GM13976 (cell line): ENCODE measurements around the gene VIL1.

Experiments used
- DNase-seq: peaks from one replicate; pipeline ENCODE4 v3.0.0; 2012; ENCODE audit warnings: low spot score
- CTCF ChIP-seq: IDR thresholded peaks from 2 replicates; pipeline ENCODE4 v1.5.1; 2012; ENCODE audit warnings: borderline replicate concordance, mild to moderate bottlenecking; ENCODE audit not compliant: insufficient read depth; ENCODE audit errors: extremely low read depth, missing control alignments, control extremely low read depth
- in situ Hi-C: fragments of 300-500 bp; cut with MboI; formaldehyde crosslinking; loops from one replicate; pipeline ENCODE4 v1.12.0; 2022; ENCODE audit warnings: low sequenced_read_pairs, mixed read lengths, inconsistent platforms; ENCODE audit not compliant: unreplicated experiment

VIL1 gene

DNA sequence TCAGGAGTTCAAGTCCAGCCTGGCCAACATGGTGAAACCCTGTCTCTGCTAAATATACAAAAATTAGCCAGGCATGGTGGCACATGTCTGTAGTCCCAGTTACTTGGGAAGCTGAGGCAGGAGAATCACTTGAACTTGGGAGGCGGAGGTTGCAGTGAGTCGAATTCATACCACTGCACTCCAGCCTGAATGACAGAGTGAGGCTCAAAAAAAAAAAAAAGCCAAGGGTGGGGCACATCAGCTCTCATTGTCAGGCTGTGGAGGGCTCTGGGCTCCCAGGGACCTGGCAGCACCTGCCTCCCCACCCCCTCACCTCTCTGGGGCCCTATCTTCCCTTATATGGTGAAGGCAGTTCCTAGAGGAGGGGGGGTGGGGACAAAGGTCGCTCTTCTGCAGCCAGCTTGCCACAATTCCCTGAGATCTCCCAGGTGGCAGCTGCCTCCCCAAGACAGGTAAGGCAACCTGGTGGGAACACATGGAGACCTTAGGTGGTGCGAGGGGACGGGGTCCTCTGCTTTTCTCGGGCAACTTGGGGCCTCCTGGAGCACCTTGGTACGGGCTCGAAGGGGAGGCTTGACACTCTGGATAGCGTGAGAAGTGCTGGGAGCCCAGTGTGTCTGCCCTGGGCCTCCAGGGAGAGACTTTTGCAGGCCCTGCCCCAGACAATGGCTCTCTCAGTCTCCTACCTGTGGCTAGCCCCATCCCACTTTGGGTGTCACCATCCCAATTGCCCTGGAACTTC is at the start of gene VIL1:
VIL1 (plus strand) TSS at position 407 of the 742 bp plus-strand sequence. CDS start 4,656 bp downstream, outside the sequence.
- DNase-seq: no peak
- in situ Hi-C loops: loop anchor here (25.0 kb wide), 2 partner anchors 218 to 418 kb away; partner anchors contain the start of gene PRKAG3
- TF ChIP-seq CTCF: no peak

DNA sequence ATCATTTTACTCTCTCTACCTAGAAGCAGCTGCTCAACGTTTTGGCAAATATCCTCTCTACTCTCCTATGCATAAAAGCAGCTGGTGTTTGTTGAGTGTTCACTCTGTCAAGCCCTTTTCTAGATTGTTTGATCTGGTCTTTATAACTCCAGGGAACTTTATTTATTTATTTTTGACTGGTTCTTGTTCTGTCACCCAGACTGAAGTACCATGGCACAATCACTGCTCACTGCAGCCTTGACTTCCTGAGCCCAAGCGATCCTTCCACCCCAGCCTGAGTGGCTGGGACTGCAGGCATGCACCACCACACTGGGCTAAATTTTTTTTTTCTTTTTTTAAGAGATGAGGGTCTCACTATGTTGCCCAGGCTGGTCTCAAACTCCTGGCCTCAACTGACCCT is 49.6 kb upstream of the VIL1 start:
- in situ Hi-C loops: no loop called here
- TF ChIP-seq CTCF: no peak
- DNase-seq: no peak

GRCh38 chr2:218370410-218371063 is 48.4 kb upstream of the VIL1 start:
- in situ Hi-C loops: no loop called here
- no peak for DNase-seq
- TF ChIP-seq CTCF: no peak

DNA sequence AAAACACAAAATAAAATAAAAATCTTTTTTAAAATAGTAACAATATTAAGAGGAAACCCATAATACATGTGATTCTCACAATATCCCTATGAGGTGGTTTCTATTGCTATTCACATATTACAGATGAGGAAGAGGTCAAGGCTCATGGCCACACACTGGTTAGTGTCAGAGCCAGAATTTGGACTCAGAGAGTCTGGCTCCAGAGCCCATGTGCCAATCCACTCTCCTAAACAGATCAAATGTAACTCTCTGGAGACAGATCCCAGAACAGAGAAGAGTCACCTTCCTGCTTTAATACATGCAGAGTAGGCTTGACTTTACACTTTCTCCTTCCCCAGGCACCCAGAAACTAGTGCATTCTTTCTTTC is 47.0 kb upstream of the VIL1 start:
- no peak for DNase-seq
- TF ChIP-seq CTCF: no peak
- in situ Hi-C loops: no loop called here

DNA sequence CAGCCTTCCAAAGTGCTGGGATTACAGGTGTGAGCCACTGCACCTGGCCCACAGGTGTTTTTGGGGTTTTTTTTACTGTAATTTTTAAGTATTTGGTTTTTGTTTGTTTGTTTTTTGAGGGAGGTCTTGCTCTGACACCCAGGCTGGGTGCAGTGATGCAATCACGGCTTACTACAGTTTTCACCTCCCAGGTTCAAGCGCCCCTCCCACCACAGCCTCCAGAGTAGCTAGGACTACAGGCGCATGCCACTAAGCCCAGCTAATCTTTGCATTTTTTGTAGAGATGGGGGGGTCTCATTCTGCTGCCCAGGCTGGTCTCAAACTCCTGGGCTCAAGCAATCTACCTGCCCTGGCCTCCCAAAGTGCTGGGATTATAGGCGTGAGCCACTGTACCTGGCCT is 44.1 kb upstream of the VIL1 start:
- in situ Hi-C loops: no loop called here
- no peak for TF ChIP-seq CTCF
- no peak for DNase-seq

GRCh38 chr2:218375212-218375611 is 43.7 kb upstream of the VIL1 start:
- TF ChIP-seq CTCF: no peak
- DNase-seq: no peak
- in situ Hi-C loops: no loop called here

- no peak for DNase-seq
- in situ Hi-C loops: no loop called here
- TF ChIP-seq CTCF: no peak
Measured at GRCh38 chr2:218378053-218378452, 40.9 kb upstream of the VIL1 start.
